Caco-2 (cell line): Measurements from ENCODE around the gene PNP. TPM values are rescaled to one million over a fixed set of nuclear protein-coding genes. Genes with fewer than 3 reads are reported as not detected.

Experiments used
- BruUV-seq: library from RNA; stranded (reverse); fragments of 400-500 nt; replicated peaks from 2 replicates; lab custom pipeline; 2021; lab: Mats Ljungman, UMichigan
- CTCF ChIA-PET: fragments of 300-600 bp; sonication (Branson Sonifier 250); formaldehyde crosslinking; loops from one replicate; lab custom pipeline; 2022; ENCODE audit warnings: antibody characterized with exemption; lab: Charles Lee
- POLR2A ChIA-PET: fragments of 300-600 bp; sonication (Branson Sonifier 250); formaldehyde crosslinking; loops from one replicate; lab custom pipeline; 2022; ENCODE audit warnings: antibody characterized with exemption; lab: Charles Lee
- DNase-seq, 2 experiments: peaks; one replicate each; pipeline versions ENCODE4 v3.0.0 to v3.0.0-alpha.2; 2020 to 2022
- H3K27me3 ChIP-seq: replicated peaks from 2 replicates; pipeline ENCODE4 v1.6.0; 2011; ENCODE audit warnings: low read length; ENCODE audit not compliant: control insufficient read depth, insufficient read depth
- H3K36me3 ChIP-seq: 2 replicates; pipeline ENCODE4 v1.5.1; 2011; ENCODE audit warnings: low read length; ENCODE audit not compliant: control insufficient read depth, insufficient read depth
- H3K4me1 ChIP-seq: fragments of 250-450 bp; sonication (Bioruptor Pico); 2 replicates; pipeline ENCODE4 v1.5.1; 2020; ENCODE audit warnings: mild to moderate bottlenecking
- H3K4me3 ChIP-seq: 2 replicates; pipeline ENCODE4 v1.5.1; 2011; ENCODE audit warnings: low read depth, mild to moderate bottlenecking, control low read depth, low read length
- H3K9me3 ChIP-seq: fragments of 250-450 bp; sonication (Bioruptor Pico); 2 replicates; pipeline ENCODE4 v1.5.1; 2020; ENCODE audit warnings: mild to moderate bottlenecking, moderate library complexity
- H3K27ac Mint-ChIP-seq: one replicate; pipeline ENCODE4 v1.8.0; 2022; ENCODE audit warnings: mixed read lengths; ENCODE audit not compliant: unreplicated experiment
- H3K27me3 Mint-ChIP-seq: one replicate; pipeline ENCODE4 v1.8.0; 2022; ENCODE audit warnings: mixed read lengths; ENCODE audit not compliant: insufficient read depth, unreplicated experiment
- H3K36me3 Mint-ChIP-seq: one replicate; pipeline ENCODE4 v1.8.0; 2022; ENCODE audit warnings: mild to moderate bottlenecking, mixed read lengths; ENCODE audit not compliant: insufficient read depth, unreplicated experiment
- H3K4me1 Mint-ChIP-seq: one replicate; pipeline ENCODE4 v1.8.0; 2022; ENCODE audit warnings: low read depth, mixed read lengths; ENCODE audit not compliant: unreplicated experiment
- H3K4me3 Mint-ChIP-seq: one replicate; pipeline ENCODE4 v1.8.0; 2022; ENCODE audit warnings: mild to moderate bottlenecking, moderate library complexity, mixed read lengths; ENCODE audit not compliant: unreplicated experiment
- H3K9me3 Mint-ChIP-seq: one replicate; pipeline ENCODE4 v1.8.0; 2022; ENCODE audit warnings: mixed read lengths; ENCODE audit not compliant: unreplicated experiment
- CTCF ChIP-seq, 2 experiments: fragments of 200-600 bp in 1 of 2; IDR thresholded peaks; 1 replicate in 1 of 2; 2 replicates in 1 of 2; pipeline versions ENCODE4 v1.5.1 to v1.8.0; 2011 to 2022; ENCODE audit warnings: antibody characterized with exemption in 1 of 2, control low read depth in 1 of 2, inconsistent platforms in 1 of 2, low read depth in 1 of 2, low read length in 1 of 2, mild to moderate bottlenecking in 1 of 2, moderate library complexity in 1 of 2; ENCODE audit not compliant: insufficient read depth in 1 of 2, severe bottlenecking in 1 of 2, unreplicated experiment in 1 of 2
- intact Hi-C: fragments of 100-400 bp; cut with micrococcal nuclease; formaldehyde crosslinking; loops from one replicate; pipeline ENCODE4 v1.10.0; 2022; ENCODE audit not compliant: unreplicated experiment
- total RNA-seq: library from RNA; stranded (reverse); gene quantifications from 2 replicates; pipeline ENCODE4 v1.2.3, GENCODE V29; 2022

PNP gene
- total RNA-seq, 1 experiment from 2014 or later, result 59.1 TPM

- no peaks in the 10 kb centered on the region for H3K27me3 Mint-ChIP-seq
- H3K36me3 ChIP-seq, result no peaks in the 10 kb centered on the region
- H3K4me1 ChIP-seq, result peaks cover 13% of the 10 kb centered on the region
- no peaks in the 10 kb centered on the region for H3K9me3 ChIP-seq
- H3K9me3 Mint-ChIP-seq, result peaks cover 6% of the 10 kb centered on the region
- CTCF ChIA-PET, result no interaction called here
- no TSS peak for BruUV-seq
- intact Hi-C loops, result no loop called here
- no peak for DNase-seq
- H3K4me1 Mint-ChIP-seq, result peaks cover 15% of the 10 kb centered on the region
- no peak overlapping the region for H3K4me3 Mint-ChIP-seq
- POLR2A ChIA-PET, result no interaction called here
- no peak overlapping the region for H3K27ac Mint-ChIP-seq
- H3K27me3 ChIP-seq, result no peaks in the 10 kb centered on the region
- H3K36me3 Mint-ChIP-seq, result no peaks in the 10 kb centered on the region
- H3K4me3 ChIP-seq, result no peak overlapping the region
- TF ChIP-seq CTCF (IDR thresholded peaks at IDR 0.05; ENCODE audit: insufficient read depth in 1 of 2, low read depth in 1 of 2, low read length in 1 of 2, severe bottlenecking in 1 of 2, unreplicated experiment in 1 of 2), result no peak
These were observed 25.9 kb downstream of the PNP start for GRCh38 chr14:20494935-20495766.

- H3K27me3 ChIP-seq, result no peaks in the 10 kb centered on the region
- no peaks in the 10 kb centered on the region for H3K36me3 Mint-ChIP-seq
- CTCF ChIA-PET, result no interaction called here
- no peak overlapping the region for H3K4me3 ChIP-seq
- intact Hi-C loops, result no loop called here
- no peak overlapping the region for H3K27ac Mint-ChIP-seq
- no peak overlapping the region for H3K4me3 Mint-ChIP-seq
- no peaks in the 10 kb centered on the region for H3K36me3 ChIP-seq
- peaks cover 3% of the 10 kb centered on the region for H3K27me3 Mint-ChIP-seq
- peaks cover 12% of the 10 kb centered on the region for H3K4me1 Mint-ChIP-seq
- BruUV-seq, result no TSS peak
- H3K9me3 ChIP-seq, result no peaks in the 10 kb centered on the region
- H3K4me1 ChIP-seq, result peaks cover 7% of the 10 kb centered on the region; the same call in 1 of the 2 replicates
- POLR2A ChIA-PET, result no interaction called here
- DNase-seq, result no peak
- peaks cover 6% of the 10 kb centered on the region for H3K9me3 Mint-ChIP-seq
- no peak for TF ChIP-seq CTCF (IDR thresholded peaks at IDR 0.05; ENCODE audit: insufficient read depth in 1 of 2, low read depth in 1 of 2, low read length in 1 of 2, severe bottlenecking in 1 of 2, unreplicated experiment in 1 of 2)
These were observed 29.4 kb downstream of the PNP start for GRCh38 chr14:20498622-20499021.

GRCh38 chr14:20499108-20499507, 29.9 kb downstream of the PNP start:
- CTCF ChIA-PET, result no interaction called here
- intact Hi-C loops, result no loop called here
- H3K27me3 ChIP-seq, result no peaks in the 10 kb centered on the region
- Mint-ChIP-seq H3K4me1 (peaks cover 17% of the 10 kb centered on the region), H3K4me3 (no peak overlapping the region), H3K27me3 (peaks cover 3% of the 10 kb centered on the region), H3K27ac (no peak overlapping the region), H3K9me3 (peaks cover 6% of the 10 kb centered on the region), H3K36me3 (no peaks in the 10 kb centered on the region)
- no peaks in the 10 kb centered on the region for H3K9me3 ChIP-seq
- no peak for TF ChIP-seq CTCF (IDR thresholded peaks at IDR 0.05; ENCODE audit: insufficient read depth in 1 of 2, low read depth in 1 of 2, low read length in 1 of 2, severe bottlenecking in 1 of 2, unreplicated experiment in 1 of 2)
- BruUV-seq, result no TSS peak
- no peaks in the 10 kb centered on the region for H3K36me3 ChIP-seq
- DNase-seq, result no peak
- POLR2A ChIA-PET, result no interaction called here
- H3K4me1 ChIP-seq, result peaks cover 7% of the 10 kb centered on the region; the same call in 1 of the 2 replicates
- H3K4me3 ChIP-seq, result no peak overlapping the region
